Bronchial epithelial cell (primary cell): ENCODE data around the gene GMNN. TPM values are rescaled to one million over a fixed set of nuclear protein-coding genes. Genes with fewer than 3 reads are reported as not detected.

Experiments
- DNase-seq: peaks from one replicate; pipeline ENCODE4 v3.0.0-alpha.2; 2010; ENCODE audit warnings: low read depth
- FAIRE-seq: peaks from 2 replicates; lab custom pipeline; 2011; peaks lifted over from hg19 to GRCh38; lab: Jason Lieb, UNC
- H3K27me3 ChIP-seq: 2 replicates; pipeline ENCODE4 v1.5.1; 2011; ENCODE audit warnings: low read length; ENCODE audit not compliant: control insufficient read depth, insufficient read depth
- H3K36me3 ChIP-seq: 2 replicates; pipeline ENCODE4 v1.5.1; 2011; ENCODE audit warnings: low read length; ENCODE audit not compliant: control insufficient read depth, insufficient read depth
- H3K4me3 ChIP-seq: 2 replicates; pipeline ENCODE4 v1.5.1; 2011; ENCODE audit warnings: mild to moderate bottlenecking, low read depth, low read length, control low read depth
- total RNA-seq: library from RNA; depleted of rRNA; stranded (reverse); fragments of >200 nt; gene quantifications from 2 replicates; pipeline ENCODE4 v1.2.1, GENCODE V29; 2014
- TF ChIP-seq, protein P1 (sequence below): IDR thresholded peaks from 2 replicates; pipeline ENCODE4 v1.5.1; 2011; ENCODE audit warnings: mild to moderate bottlenecking, moderate library complexity, low read length, control low read depth, inconsistent platforms; ENCODE audit not compliant: insufficient read depth, severe bottlenecking

The GMNN gene
- total RNA-seq, 1 donor from 2014 or later = 6.1 TPM

DNA sequence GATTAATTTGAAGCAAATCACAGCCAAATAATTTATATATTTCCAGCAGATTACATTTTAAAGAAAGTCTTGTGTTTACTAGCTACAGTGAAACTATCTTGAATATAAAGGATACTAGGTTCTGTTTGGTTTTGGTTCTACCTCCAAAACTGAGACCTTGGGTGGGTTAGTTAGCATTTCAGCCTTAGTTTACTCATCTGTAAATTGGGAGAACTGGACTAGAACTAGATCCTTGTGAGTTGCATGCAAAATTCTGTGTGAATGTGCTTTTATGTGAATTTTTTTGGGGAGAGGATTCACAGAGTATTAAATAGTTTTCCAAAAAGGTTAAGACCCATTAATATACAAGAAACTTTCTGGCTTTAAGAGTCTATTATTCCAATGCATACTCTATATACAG lies 4.1 kb downstream of the GMNN start:
- no peak overlapping the region for H3K4me3 ChIP-seq
- H3K27me3 ChIP-seq = no peaks in the 10 kb centered on the region
- TF ChIP-seq, protein P1, sequence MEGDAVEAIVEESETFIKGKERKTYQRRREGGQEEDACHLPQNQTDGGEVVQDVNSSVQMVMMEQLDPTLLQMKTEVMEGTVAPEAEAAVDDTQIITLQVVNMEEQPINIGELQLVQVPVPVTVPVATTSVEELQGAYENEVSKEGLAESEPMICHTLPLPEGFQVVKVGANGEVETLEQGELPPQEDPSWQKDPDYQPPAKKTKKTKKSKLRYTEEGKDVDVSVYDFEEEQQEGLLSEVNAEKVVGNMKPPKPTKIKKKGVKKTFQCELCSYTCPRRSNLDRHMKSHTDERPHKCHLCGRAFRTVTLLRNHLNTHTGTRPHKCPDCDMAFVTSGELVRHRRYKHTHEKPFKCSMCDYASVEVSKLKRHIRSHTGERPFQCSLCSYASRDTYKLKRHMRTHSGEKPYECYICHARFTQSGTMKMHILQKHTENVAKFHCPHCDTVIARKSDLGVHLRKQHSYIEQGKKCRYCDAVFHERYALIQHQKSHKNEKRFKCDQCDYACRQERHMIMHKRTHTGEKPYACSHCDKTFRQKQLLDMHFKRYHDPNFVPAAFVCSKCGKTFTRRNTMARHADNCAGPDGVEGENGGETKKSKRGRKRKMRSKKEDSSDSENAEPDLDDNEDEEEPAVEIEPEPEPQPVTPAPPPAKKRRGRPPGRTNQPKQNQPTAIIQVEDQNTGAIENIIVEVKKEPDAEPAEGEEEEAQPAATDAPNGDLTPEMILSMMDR = no peak
- H3K36me3 ChIP-seq = peaks cover 3% of the 10 kb centered on the region
- DNase-seq (no peak), FAIRE-seq (no peak)

- DNase-seq = no peak
- TF ChIP-seq, protein P1 = no peak
Observed at GRCh38 chr6:24779416-24780016, 4.8 kb downstream of the GMNN start.

DNA sequence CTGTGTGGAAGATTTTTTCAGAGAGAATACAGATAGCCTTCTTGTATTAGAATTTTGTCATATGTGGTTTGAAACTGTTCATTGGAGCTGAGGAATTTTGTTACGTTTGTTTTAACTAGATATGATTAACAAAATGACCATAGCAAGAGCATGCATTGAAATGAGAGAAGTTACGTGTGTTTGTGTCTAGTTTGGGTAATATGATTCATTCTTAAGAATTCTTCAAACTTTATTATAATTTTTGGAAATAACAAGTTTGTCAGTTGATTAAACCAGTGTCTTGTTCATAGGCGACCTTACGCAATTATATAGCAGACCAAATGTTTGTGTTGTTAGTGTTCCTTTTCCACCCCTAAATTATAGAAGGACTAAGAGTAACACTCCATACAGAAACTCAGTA lies 5.5 kb downstream of the GMNN start:
- Histone ChIP-seq H3K27me3 (no peaks in the 10 kb centered on the region), H3K36me3 (peaks cover 3% of the 10 kb centered on the region), H3K4me3 (no peak overlapping the region)
- TF ChIP-seq, protein P1 = no peak
- FAIRE-seq = no peak
- no peak for DNase-seq

More at GRCh38 chr6:24779416-24780016, 4.8 kb downstream of the GMNN start:
- H3K27me3 ChIP-seq = no peaks in the 10 kb centered on the region
- peaks cover 3% of the 10 kb centered on the region for H3K36me3 ChIP-seq
- no peak for FAIRE-seq
- no peak overlapping the region for H3K4me3 ChIP-seq

- H3K36me3 ChIP-seq = no peaks in the 10 kb centered on the region
- H3K4me3 ChIP-seq = no peak overlapping the region
- TF ChIP-seq, protein P1 = no peak
- FAIRE-seq (no peak), DNase-seq (peak; percentile 32)
- H3K27me3 ChIP-seq = no peaks in the 10 kb centered on the region
Observed at GRCh38 chr6:24788031-24788665, 13.4 kb downstream of the GMNN start.

GRCh38 chr6:24795106-24795505 lies 20.4 kb downstream of the GMNN start:
- FAIRE-seq = no peak
- H3K4me3 ChIP-seq = no peak overlapping the region
- H3K27me3 ChIP-seq = no peaks in the 10 kb centered on the region
- no peak for DNase-seq
- TF ChIP-seq, protein P1 = no peak
- H3K36me3 ChIP-seq = no peaks in the 10 kb centered on the region
